HG03575 (cell line): ENCODE measurements around the gene PLXND1.

Experiments
- ATAC-seq: cut with Tn5 transposase; IDR thresholded peaks from one replicate; pipeline ENCODE4 v1.9.1; 2021; ENCODE audit not compliant: unreplicated experiment, insufficient number of reproducible peaks, low FRiP score; ENCODE audit errors: extremely low read depth

PLXND1 gene

DNA sequence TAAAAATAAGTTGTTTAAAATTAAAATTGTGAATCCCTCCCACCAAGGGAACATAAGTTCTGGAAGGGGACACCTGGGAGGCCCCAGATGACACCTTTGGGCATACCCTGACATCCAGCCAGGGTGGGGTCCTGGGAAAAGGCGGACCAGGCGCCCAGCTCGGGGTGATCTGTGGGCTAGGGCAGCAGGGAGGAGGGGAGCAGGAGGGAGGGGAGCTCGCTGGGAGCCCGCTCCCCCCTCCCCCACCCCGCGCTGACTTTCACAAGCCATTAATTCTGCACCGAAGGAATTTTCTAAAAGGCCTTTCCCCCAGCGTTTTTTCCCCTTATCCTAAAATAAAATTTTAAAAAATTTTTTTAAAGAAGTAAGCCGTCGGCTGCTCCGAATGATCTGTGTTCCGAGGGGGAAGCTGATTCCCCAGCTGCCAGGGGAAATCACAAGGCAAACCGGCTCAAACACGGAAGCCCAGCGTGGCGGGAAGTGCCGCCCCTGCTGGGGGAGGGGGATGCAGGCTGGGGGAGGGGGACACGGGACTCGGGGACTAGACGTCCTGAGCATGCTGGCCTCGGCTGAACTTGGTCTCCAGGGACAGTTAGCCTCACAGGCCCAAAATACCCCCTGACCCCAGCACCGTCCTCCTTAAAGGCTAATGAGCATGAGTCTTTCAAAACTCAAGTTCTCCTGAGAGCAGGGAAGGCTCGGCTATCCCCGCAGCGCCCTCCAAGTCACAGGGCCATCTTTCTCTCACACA is 13.9 kb downstream of the PLXND1 start:
- no peak for ATAC-seq

DNA sequence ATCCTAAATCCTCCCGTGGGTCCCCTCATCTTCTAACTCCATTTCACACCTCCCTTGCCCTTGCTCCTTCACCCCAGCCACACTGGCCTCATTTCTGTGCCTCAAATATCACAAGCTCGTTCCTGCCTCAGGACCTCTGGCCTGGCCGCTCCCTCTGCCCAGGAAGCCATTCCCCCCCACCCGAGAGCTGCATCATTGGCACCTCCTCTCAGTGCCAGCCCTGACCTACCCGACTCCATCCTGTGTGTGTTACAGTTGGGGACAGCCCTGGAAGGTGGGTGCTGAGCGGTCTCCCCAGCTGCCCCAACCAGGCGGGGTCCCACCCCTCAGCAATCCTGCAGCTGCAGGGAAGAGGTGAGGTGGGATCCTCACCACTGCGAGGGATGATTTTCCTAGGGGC is 14.5 kb downstream of the PLXND1 start:
- no peak for ATAC-seq

DNA sequence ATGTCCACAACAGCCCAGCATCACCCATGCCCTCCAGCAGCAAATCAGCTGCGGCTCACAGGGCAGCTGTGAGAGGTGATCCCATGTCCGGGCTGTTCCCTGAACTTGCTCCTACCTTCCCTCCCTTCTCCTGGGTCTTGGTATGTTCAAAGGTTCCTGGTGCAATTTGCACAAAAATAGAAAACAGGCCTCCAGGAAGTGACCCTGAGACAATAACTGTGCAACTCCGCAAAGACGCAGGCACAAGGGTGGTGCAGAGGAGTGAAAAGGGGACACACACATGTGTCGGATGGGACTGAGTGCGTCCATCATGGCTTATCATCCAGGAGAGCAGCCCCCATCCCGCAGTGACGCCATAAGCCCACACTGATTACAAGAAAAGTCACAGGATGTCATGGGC is 16.3 kb downstream of the PLXND1 start:
- no peak for ATAC-seq

DNA sequence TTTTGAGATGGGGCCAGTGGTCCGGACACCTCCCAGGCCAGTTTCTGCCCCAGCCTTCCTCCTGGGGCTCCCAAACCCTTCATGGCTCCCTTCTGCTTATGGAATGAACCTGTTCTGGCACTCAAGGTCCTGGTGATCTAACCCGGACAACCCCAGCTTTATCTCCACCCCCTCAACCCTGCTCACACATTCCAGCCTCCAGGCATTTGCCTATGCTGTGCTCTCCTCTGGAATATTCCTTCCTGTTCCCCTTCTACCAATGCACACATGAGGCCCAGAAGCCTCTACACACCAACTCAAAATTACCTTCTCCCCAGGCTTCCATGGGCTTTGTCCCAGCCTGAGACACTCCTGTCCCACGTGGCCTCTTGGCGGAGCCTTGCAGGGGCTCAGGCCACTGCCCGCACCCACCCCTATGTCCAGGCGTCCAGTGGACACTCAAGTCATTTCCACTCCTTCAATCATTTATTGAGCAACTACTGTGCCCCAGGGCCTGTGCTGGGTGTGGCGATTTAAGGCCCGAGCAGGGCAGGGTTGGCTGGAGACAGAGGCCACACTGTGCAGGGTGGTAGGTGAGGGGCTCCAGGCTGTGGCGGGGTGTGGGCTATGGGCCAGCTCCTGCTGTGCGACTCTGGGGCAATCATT is 18.8 kb downstream of the PLXND1 start:
- no peak for ATAC-seq

DNA sequence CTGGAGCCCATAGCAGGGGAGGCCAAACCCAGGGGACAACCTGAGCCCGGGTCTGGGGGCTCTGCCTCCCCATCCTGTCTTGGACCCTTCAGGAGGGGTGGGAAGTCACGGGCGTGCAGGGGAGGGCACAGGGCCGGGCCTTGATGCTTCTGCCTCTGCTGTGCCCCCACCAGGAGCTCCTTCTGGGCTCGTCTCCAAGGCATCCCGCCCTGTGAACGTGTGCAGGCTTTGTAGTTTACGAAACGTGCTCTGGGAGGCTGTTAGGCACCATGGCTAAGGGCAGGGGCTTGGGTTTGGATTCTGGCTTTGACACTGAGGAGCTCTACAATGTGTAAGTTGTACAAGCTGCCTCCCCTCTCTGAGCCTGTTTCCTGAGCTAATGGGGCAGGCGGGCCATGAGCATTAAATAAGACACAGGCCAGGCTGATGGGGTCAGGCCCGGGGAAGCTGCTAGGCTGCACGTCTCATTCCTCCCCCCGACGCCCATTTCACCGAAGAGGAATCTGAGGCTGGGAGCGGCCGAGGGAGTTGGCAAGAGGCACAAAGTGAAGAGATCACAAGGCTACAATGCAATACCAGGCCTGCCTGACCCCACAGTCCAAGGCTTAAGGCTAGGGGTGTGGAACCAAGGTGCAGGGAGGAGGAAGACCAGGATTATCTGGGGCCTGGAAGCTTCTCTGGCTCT is 19.6 kb downstream of the PLXND1 start:
- no peak for ATAC-seq

DNA sequence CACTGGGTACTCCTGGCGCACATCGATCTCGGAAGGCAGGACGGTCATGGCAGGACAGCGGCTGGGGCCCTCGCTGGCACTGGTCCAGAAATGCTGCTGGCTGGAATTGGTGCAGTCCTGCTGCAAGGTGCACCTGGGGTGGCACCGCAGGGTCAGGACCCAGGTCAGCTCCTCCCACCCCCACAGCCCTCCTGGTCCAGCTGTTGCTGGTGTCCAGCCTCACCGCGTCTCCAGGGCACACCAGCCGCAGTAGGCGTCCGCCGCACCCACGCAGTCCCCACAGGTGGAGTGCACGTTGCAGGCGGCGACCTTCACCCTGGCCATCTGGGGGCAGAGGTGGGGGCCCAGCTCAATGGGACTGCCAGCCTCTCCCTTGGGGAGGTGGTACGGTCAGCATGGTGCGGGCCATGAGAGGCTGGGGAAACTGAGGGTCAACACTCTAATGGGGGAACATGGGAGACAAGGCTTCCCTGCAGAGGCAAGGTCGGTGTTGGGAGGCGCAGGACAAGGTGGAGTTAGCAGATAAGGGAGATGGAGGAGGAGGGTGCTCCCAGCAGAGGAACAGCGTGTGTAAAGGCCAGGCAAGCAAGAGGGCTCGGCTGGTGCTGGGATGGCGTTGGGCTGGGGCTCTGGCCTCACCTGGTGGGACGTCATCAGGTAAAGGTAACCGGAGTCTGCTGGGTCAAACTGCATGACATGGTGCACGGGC is 20.4 kb downstream of the PLXND1 start:
- no peak for ATAC-seq

DNA sequence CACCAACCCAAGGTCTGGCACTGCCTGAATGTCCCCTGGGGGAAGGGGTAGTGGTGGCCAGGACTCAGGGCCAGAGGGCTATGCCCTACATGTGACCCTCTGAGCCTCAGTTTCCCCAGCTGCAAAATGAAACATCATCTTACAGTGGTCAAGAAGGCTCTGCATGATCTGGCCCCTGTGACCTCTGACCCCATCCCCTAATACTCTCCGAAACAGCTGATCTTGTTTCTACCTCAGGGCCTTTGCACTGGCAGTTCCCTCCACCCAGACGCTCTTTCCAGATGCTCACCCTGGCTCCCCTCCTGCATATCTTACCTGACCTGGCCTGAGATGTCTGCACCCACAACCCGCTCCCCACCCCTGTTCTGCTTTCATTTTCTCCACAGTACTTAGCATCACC is 21.8 kb downstream of the PLXND1 start:
- no peak for ATAC-seq

DNA sequence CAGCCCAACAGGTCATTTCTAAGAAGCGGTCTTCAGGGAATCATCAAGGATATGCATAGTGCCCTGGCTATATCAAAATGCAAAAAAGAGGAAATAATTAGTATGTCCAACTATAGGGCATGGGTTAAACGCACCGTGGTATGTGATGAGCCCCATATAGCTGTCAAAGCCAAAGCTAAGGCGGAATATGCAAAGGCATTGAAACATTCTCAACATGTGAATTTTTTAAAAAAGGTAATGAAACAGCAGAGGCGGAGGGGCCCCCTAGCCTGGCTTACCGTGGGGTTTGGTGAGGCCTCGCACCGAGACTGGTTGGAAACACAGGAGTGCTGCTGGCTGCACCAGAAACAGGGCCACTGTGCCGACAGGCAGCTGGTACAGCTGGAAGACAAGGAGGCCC is 23.2 kb downstream of the PLXND1 start:
- ATAC-seq = no peak

DNA sequence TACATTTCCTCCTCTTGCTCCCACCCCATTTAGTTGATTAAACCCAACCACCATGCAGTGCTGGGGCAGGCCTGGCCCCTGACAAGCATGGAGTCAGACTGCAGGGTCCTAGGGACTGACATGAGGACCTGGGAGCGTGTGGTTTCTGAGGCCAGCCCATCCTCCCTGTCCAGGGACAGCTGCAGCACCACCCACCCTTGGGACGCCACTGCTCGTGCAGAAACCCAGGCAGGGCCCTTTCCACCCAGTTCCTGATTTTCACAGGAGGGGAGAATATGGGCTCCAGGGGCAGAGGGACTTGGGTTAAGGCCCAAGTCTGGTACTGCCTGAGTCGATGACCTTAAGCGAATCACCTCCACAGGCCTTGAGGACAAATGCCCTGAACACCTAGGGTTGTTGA is 23.7 kb downstream of the PLXND1 start:
- ATAC-seq = no peak

DNA sequence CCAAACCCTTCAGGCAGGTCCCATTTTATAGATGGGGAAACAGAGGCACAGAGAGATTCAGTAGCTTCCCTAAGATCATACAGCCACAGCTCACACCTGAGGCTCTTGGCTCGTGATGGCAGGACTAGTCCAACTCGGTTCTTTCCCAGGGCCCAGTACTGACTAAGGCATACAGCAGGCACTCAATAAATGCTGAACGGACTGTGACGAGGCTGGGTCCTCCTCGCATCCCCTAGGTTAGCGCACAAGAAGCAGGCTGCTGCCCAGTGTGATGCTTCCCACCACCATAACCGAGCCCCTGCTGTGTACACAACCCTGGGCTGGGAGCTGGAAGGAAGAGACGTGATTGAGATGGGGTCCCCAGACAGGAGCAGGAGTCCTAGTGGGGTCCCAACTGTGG is 24.9 kb downstream of the PLXND1 start:
- no peak for ATAC-seq

DNA sequence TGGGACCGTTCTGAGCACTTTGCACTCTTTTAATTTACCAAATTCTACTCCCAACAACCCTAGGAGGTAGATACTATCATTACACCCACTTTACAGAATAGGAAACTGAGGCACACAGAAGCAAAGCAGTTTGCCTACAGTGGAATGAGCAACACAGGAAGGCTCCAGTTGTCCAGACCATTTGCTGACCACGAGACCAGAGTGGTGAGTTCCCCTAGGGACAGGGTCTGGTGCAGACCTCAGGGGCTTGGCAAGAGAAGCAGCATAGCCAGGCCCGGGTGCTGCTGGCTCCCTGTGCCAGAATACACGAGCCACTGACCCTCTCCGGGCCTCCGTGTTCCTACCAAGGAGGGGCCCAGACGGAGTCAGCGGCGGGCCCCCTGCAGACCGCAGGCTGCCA is 26.5 kb downstream of the PLXND1 start:
- ATAC-seq = no peak

DNA sequence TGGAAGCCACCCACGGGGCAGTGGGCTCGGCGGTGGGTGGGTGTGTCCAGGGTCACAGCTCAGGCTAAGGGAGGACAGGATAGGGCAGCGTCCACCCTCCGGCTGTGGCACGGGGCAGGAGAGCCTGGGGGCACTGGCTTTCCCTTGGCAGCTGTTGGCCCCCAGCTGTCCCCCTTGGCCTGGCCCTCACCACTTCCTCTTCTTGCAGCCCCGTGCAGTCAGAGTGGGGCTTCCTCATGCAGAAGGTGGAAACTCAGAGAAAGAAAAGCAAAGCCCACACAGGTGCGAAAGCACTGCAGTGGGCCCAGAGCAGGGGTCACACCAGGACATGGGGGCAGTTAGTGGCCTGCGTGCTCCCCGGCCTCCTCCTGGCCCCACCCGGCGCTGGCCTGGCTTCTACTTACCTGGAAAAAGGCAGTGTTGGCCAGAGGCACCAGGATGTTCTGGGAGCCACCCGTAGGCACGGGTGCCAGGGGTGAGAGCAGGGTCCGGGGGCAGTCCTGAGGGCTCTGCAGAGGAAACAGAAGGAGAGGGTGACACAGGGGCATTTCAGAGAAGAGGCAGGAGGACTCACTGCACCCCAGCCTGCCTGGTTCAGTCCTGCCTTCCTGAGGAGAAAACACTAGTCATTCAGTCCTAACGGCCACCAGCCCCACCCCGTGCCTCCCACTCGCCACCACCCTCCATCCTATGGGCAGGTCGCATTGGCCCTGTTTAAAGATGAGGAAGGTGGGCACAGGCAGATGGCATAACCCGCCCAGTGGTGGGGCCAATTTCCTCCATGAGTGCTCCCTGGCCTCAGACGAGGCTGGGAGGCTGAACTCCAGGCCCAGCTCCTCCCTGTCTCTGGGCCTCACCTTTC is 28.3 kb downstream of the PLXND1 start:
- no peak for ATAC-seq

DNA sequence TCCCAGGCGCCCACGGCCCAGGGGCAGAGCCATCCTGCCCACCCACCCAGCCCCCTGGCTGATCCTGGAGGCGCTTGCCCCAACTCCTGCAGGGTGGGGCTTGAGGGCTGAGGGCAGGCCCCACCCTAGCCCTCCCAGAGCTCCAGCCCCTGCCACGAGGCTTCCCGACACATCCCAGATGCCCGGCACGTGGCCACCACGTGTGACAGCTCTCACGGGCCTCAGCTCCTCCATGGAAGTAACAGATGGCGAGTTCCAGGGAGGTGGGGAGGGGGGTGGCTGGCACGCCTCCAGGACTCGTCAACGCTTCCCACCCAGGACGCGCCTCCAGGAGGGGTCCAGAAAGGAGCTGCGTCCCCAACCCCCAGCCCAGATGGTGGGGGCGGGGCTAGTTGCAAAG is 29.1 kb downstream of the PLXND1 start:
- no peak for ATAC-seq

DNA sequence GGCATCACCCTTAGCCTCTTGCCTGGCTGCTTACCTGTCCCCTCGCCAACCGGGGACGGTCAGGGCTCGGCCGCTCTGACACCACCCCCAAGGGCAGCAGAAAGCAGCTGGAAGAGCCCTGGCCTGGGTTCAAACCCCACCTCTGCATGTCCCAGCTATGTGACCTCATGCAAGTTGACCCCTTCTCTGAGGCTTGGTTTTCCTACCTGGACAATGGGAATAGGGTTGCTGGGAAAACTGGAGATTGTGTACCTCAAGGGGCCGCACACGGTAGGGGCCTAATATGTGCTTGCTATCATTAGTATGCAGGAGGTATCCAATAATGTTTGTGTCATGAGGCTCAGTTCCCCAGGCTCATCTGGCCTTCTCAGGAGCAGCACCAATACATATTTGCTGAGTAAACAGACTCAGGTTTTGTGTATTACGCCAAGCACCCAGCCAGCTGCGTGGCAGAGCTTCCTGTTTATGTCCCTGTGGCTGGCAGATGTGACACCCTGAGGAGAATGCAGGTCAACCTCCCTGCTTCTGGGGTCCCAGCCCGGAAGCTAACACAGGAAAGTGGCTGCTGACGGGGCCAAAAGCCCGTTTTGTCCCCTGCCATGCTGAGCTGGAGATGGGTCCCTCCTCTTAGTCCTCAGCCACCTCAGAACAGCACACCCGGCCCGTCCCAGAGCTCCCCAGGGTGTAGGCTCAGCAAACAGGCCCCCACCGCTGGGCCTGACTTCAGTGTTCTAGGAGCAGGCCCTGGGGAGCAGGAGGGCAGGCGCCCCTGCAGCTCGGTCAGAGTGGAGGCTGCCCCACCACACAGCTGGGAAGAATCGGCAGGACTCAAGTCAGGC is 29.7 kb downstream of the PLXND1 start:
- ATAC-seq = no peak

DNA sequence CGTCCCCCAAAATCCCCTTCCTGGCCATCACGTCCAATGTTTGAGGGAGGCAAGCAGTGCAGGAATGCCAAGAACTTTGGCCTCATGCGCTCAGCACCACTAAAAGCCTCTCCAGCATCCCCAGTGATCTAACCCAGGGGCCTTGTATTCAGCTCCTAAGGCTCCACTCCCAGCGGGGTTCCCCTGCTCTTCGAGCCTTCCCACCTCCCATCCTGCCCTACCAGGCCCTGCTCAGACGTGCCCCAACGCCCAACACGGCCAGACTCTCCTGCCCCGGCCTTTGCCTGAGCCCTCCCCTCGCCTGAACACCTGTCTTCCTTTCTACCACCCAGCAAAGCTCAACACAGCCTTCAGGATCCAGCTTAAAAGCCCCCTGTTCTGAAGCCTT is 30.5 kb downstream of the PLXND1 start:
- ATAC-seq = no peak

DNA sequence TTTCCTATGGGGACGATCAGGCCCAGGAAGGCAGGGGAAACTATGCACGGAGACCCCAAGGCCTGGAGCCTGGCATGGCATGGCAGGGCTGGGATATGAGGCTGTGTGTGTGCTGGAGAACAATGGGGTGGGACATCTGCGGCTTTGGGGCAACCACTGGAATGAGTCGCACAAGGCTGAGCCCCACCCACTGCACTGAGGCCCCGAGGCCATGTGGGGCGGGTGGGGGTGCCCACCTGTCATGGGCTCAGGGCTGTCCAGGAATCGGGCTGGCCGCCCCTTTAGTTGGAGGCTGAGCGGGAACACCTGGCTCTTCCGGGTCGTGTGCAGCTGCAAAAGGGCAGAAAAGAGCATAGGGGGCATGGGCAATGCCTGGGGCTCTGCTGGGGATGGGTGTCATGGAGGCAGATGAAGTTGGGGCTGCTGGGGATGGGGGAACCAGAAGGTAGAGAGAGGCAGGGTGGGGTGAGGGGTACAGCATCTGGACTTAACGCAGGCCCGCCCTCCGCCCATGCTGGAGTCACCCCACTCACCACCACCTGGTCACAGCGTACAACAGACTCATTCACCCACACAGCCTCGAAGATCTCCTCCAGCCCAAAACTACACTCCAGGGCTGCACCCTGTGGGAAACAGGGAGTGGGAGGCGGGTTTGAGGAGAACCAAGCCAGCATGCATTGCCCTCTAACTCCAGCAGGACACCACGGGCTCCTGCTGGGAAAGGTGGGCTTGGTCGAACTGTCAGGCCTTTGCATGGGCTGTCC is 31.1 kb downstream of the PLXND1 start:
- no peak for ATAC-seq

DNA sequence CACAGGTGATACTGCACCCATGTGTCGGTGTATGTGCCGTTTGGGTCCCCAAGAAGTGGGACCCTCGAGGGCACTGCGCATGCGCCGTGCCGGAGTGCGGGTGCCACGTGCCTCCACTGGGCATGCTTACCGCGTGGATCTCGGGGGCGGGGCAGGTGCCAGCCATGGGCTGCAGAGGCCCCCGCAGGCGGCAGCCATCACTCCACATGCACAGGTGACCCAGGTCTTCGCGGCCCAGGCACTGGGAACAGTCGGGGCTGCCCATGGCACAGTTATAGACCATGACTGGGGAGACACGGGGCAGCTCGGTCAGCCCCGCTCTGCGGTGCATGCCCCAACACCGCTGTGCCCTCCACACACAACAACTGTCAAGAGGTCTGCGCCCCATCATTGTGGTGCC is 32.3 kb downstream of the PLXND1 start:
- no peak for ATAC-seq
